Mammary epithelial cell (primary cell): ENCODE data around the gene TMEM17.

Experiments
- CTCF ChIP-seq, 2 donors: IDR thresholded peaks in 1 of 2; conservative IDR thresholded peaks in 1 of 2; 2 replicates each; pipeline ENCODE4 v1.5.1; 2011 to 2012; ENCODE audit warnings: inconsistent platforms in 2 of 2, low read length in 2 of 2, mild to moderate bottlenecking in 2 of 2, control low read depth in 1 of 2, low read depth in 1 of 2; ENCODE audit not compliant: insufficient read depth in 1 of 2; ENCODE audit errors: extremely low read depth in 1 of 2
- EZH2 ChIP-seq: IDR thresholded peaks from 2 replicates; pipeline ENCODE4 v1.6.1; 2012; ENCODE audit warnings: low read length, inconsistent platforms, borderline replicate concordance

GRCh38 chr2:62457556-62457955 is 48.4 kb downstream of the TMEM17 start:
- TF ChIP-seq CTCF (conservative IDR thresholded peaks at IDR 0.05 in 1 of 2, IDR thresholded peaks at IDR 0.05 in 1 of 2; ENCODE audit: extremely low read depth in 1 of 2, insufficient read depth in 1 of 2, low read depth in 1 of 2, low read length in 2 of 2) (no peak), EZH2 (no peak)
